ENCODE data around the gene SLC25A26. TPM values are rescaled to one million over a fixed set of nuclear protein-coding genes. Genes with fewer than 3 reads are reported as not detected.
A peak's percentile ranks its signal among the peaks of the same experiment; 100 is the strongest.

The SLC25A26 gene, protein sequence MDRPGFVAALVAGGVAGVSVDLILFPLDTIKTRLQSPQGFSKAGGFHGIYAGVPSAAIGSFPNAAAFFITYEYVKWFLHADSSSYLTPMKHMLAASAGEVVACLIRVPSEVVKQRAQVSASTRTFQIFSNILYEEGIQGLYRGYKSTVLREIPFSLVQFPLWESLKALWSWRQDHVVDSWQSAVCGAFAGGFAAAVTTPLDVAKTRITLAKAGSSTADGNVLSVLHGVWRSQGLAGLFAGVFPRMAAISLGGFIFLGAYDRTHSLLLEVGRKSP
- 10 to 100 TPM; 22.0 to 33.9 (median 27.0) TPM for total RNA-seq

- peaks cover 0 to 11% of the 10 kb centered on the region in 2 donors for H3K36me3 ChIP-seq
- H3K27me3 ChIP-seq: no peaks in the 10 kb centered on the region
- H3K9me3 ChIP-seq: no peaks in the 10 kb centered on the region
- peaks cover 0 to 19% (median 6%) of the 10 kb centered on the region in 3 donors for H3K4me1 ChIP-seq
- peak; percentile 97 for ATAC-seq
- TF ChIP-seq POLR2AphosphoS5 (IDR thresholded peaks at IDR 0.05) (peak; percentile 82), POLR2A (IDR thresholded peaks at IDR 0.05) (peak; percentile 30 to 50), EP300 (IDR thresholded peaks at IDR 0.05) (no peak), CTCF (IDR thresholded peaks at IDR 0.05) (no peak)
- H3K27ac ChIP-seq: peak within 1 kb of the TSS; percentile 43 to 85 (median 80)
- 0% methylated on average over 13 to 15 of the region's 56 CpGs for whole genome bisulfite sequencing, 2 donors (ENCODE audit: low coverage in 1 of 2)
- H3K4me3 ChIP-seq: peak within 1 kb of the TSS; percentile 73 to 97
These were observed at the start of gene SLC25A26 for GRCh38 chr3:66220602-66221377. SLC25A26 (plus strand) TSS chr3:66221001; CDS start chr3:66221095, 94 bp downstream.

GRCh38 chr3:66172394-66172793 lies 48.4 kb upstream of the SLC25A26 start:
- Histone ChIP-seq H3K9me3 (no peaks in the 10 kb centered on the region), H3K4me3 (no peak overlapping the region), H3K27me3 (peaks cover 6% of the 10 kb centered on the region), H3K27ac (no peak overlapping the region), H3K4me1 (no peaks in the 10 kb centered on the region), H3K36me3 (no peaks in the 10 kb centered on the region)
- no peak for TF ChIP-seq POLR2AphosphoS5 (IDR thresholded peaks at IDR 0.05)
- TF ChIP-seq POLR2A (IDR thresholded peaks at IDR 0.05): no peak
- TF ChIP-seq EP300 (IDR thresholded peaks at IDR 0.05): no peak
- no peak for TF ChIP-seq CTCF (IDR thresholded peaks at IDR 0.05)
- 100% methylated on average over 1 of the region's 1 CpG for WGBS, 2 donors (ENCODE audit: low coverage in 1 of 2)
- ATAC-seq: no peak

- Histone ChIP-seq H3K27me3 (no peaks in the 10 kb centered on the region), H3K36me3 (no peaks in the 10 kb centered on the region), H3K27ac (no peak overlapping the region), H3K9me3 (no peaks in the 10 kb centered on the region), H3K4me3 (no peak overlapping the region), H3K4me1 (no peaks in the 10 kb centered on the region)
- ATAC-seq: no peak
- WGBS, 2 donors (ENCODE audit: low coverage in 1 of 2): 80 to 90% methylated on average over 1 of the region's 1 CpG
- TF ChIP-seq POLR2AphosphoS5 (IDR thresholded peaks at IDR 0.05) (no peak), CTCF (IDR thresholded peaks at IDR 0.05) (no peak), POLR2A (IDR thresholded peaks at IDR 0.05) (no peak), EP300 (IDR thresholded peaks at IDR 0.05) (no peak)
These were observed 43.8 kb upstream of the SLC25A26 start for GRCh38 chr3:66177026-66177425.

DNA sequence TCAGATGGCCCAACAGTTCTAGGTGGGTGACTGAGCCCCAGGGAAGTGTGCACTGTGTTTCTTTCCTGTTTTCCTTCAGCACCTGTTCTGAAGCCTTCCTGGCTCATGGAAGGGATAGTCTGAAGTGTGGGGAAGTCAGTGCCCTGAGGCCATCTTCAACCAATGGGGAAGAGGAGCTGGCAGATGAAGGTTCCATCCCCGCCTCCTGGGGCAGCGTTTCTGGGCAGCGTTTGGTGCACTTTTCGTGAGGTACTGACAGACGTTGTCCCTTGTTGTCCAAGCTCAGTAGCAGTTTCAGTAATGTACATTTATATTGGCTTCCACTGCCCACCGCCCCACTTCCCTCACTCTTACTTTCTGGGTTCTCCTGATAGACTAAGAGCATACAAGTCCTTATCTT lies 42.6 kb upstream of the SLC25A26 start:
- TF ChIP-seq POLR2A (IDR thresholded peaks at IDR 0.05) (no peak), EP300 (IDR thresholded peaks at IDR 0.05) (no peak), POLR2AphosphoS5 (IDR thresholded peaks at IDR 0.05) (no peak), CTCF (IDR thresholded peaks at IDR 0.05) (no peak)
- H3K27me3 ChIP-seq: no peaks in the 10 kb centered on the region
- ATAC-seq: no peak
- H3K4me3 ChIP-seq: no peak overlapping the region
- no peaks in the 10 kb centered on the region for H3K9me3 ChIP-seq
- 87 to 100% methylated on average over 1 to 6 of the region's 6 CpGs for WGBS, 2 donors (ENCODE audit: low coverage in 1 of 2)
- H3K36me3 ChIP-seq: no peaks in the 10 kb centered on the region
- no peak overlapping the region for H3K27ac ChIP-seq
- H3K4me1 ChIP-seq: no peaks in the 10 kb centered on the region

All from gastroesophageal sphincter (tissue), 4 donors.